Mucosa of gallbladder (tissue), 1 donor: ENCODE results near the gene SH2D7. TPM values are rescaled to one million over a fixed set of nuclear protein-coding genes. Genes with fewer than 3 reads are reported as not detected.
"Not testable (repeated sequence)": the region's sequence is repeated elsewhere in the genome, so short reads cannot be mapped to it uniquely, and the experiment has no call there.

Source experiments
- DNase-seq: peaks from one replicate; pipeline ENCODE4 v3.0.0-alpha.2; 2020; ENCODE audit warnings: low spot score
- total RNA-seq: library from RNA; stranded (reverse); gene quantifications from one replicate; pipeline ENCODE4 v1.2.1, GENCODE V29; 2021
- donor health status: DM: no; HTN: no; CAD: no.

SH2D7 gene
- total RNA-seq, 1 donor from 2014 or later, result 2.3 TPM

GRCh38 chr15:78142332-78142731 is 50.0 kb downstream of the SH2D7 start:
- no peak for DNase-seq

GRCh38 chr15:78146425-78147154 is 54.2 kb downstream of the SH2D7 start:
- no peak for DNase-seq

- no peak for DNase-seq
Measured at GRCh38 chr15:78147566-78147965, 55.2 kb downstream of the SH2D7 start.

GRCh38 chr15:78148392-78149067 is 56.2 kb downstream of the SH2D7 start:
- no peak for DNase-seq

GRCh38 chr15:78149068-78149804 is 56.9 kb downstream of the SH2D7 start, which contains the start of gene IDH3A:
TSS of gene IDH3A (plus strand) at chr15:78149362. CDS start at chr15:78149404, 42 bp downstream.
- DNase-seq, result peak; percentile 99

- DNase-seq, result peak; percentile 16
Measured at GRCh38 chr15:78149805-78150751, 57.7 kb downstream of the SH2D7 start.

GRCh38 chr15:78151075-78151474 is 58.7 kb downstream of the SH2D7 start:
- DNase-seq, result not testable (repeated sequence)

Other genes with a start within 250 kb of the SH2D7 start
- 75.5 TPM for gene TBC1D2B, start 14.8 kb upstream of the SH2D7 start, total RNA-seq
- gene CIB2, start 38.9 kb downstream of the SH2D7 start, total RNA-seq, result 4.0 TPM
- gene IDH3A, start 56.8 kb downstream of the SH2D7 start, total RNA-seq, result 52.3 TPM
- gene ACSBG1, start 142.0 kb downstream of the SH2D7 start, total RNA-seq, result 0.83 TPM
- 36.9 TPM for gene DNAJA4, start 172.0 kb downstream of the SH2D7 start, total RNA-seq
- 38.8 TPM for gene SKIC8, start 207.0 kb downstream of the SH2D7 start, total RNA-seq
- 1.4 TPM for gene CRABP1, start 247.8 kb downstream of the SH2D7 start, total RNA-seq